H1 (cell line): ENCODE measurements around the gene POLD1. TPM values are rescaled to one million over a fixed set of nuclear protein-coding genes. Genes with fewer than 3 reads are reported as not detected.

Experiments used
- CTCF ChIA-PET: fragments of 300-600 bp; sonication (Branson Sonifier 250); formaldehyde crosslinking; loops from one replicate; lab custom pipeline; 2021; ENCODE audit not compliant: partially characterized antibody; lab: Charles Lee
- POLR2A ChIA-PET: fragments of 300-600 bp; sonication (Branson Sonifier 250); formaldehyde crosslinking; loops from one replicate; lab custom pipeline; 2021; ENCODE audit warnings: inconsistent platforms; ENCODE audit not compliant: partially characterized antibody; lab: Charles Lee
- DNase-seq, 2 experiments: peaks; one replicate each; pipeline versions ENCODE4 v3.0.0 to v3.0.0-alpha.2; 2010 to 2022; ENCODE audit warnings: low spot score in 2 of 2, low read depth in 1 of 2, mixed read lengths in 1 of 2
- FAIRE-seq: peaks from 2 replicates; lab custom pipeline; 2011; peaks lifted over from hg19 to GRCh38; lab: Jason Lieb, UNC
- H2AFZ ChIP-seq: 2 replicates; pipeline ENCODE4 v1.8.1; 2012; ENCODE audit warnings: low read length, inconsistent platforms
- H2AK5ac ChIP-seq: 2 replicates; pipeline ENCODE4 v1.6.1; 2013; ENCODE audit warnings: low read depth, low read length
- H2BK120ac ChIP-seq: replicated peaks from 2 replicates; pipeline ENCODE3; 2013; ENCODE audit warnings: low read depth, low read length, inconsistent platforms
- H2BK12ac ChIP-seq: 2 replicates; pipeline ENCODE4 v1.6.1; 2013; ENCODE audit warnings: low read depth, low read length
- H2BK15ac ChIP-seq: 2 replicates; pipeline ENCODE4 v1.6.1; 2013; ENCODE audit warnings: low read length
- H2BK20ac ChIP-seq: 2 replicates; pipeline ENCODE4 v1.6.1; 2013; ENCODE audit warnings: low read length
- H2BK5ac ChIP-seq: 2 replicates; pipeline ENCODE4 v1.6.1; 2013; ENCODE audit warnings: low read depth, low read length
- H3K14ac ChIP-seq: 2 replicates; pipeline ENCODE4 v1.6.1; 2013; ENCODE audit warnings: inconsistent platforms; ENCODE audit not compliant: insufficient read length
- H3K18ac ChIP-seq: 2 replicates; pipeline ENCODE4 v1.6.1; 2013; ENCODE audit warnings: low read length; ENCODE audit errors: extremely low read depth
- H3K23ac ChIP-seq: 2 replicates; pipeline ENCODE4 v1.6.1; 2013; ENCODE audit warnings: inconsistent platforms; ENCODE audit not compliant: insufficient read length
- H3K23me2 ChIP-seq: 2 replicates; pipeline ENCODE4 v1.6.1; 2013; ENCODE audit warnings: low read depth, low read length
- H3K27ac ChIP-seq: 2 replicates; pipeline ENCODE4 v1.6.1; 2011; ENCODE audit warnings: low read depth, low read length, inconsistent platforms
- H3K27me3 ChIP-seq, 4 experiments: replicated peaks in 1 of 4; 1 replicate in 1 of 4; 2 replicates in 3 of 4; pipeline versions ENCODE4 v1.6.1 to v1.8.1; 2011 to 2013; ENCODE audit warnings: low read length in 3 of 4, mild to moderate bottlenecking in 3 of 4, inconsistent platforms in 2 of 4, mixed read lengths in 2 of 4, moderate library complexity in 1 of 4; ENCODE audit not compliant: control insufficient read depth in 3 of 4, insufficient read depth in 3 of 4; ENCODE audit errors: extremely low read depth in 1 of 4
- H3K36me3 ChIP-seq, 4 experiments: 2 replicates each; pipeline versions ENCODE4 v1.6.1 to v1.8.1; 2011 to 2013; ENCODE audit warnings: mild to moderate bottlenecking in 4 of 4, low read length in 3 of 4, moderate library complexity in 2 of 4, control low read depth in 1 of 4, inconsistent platforms in 1 of 4; ENCODE audit not compliant: insufficient read depth in 4 of 4, control insufficient read depth in 2 of 4
- H3K4ac ChIP-seq: replicated peaks from 2 replicates; pipeline ENCODE3; 2013; ENCODE audit warnings: low read length, low read depth, mixed read lengths, inconsistent platforms; ENCODE audit not compliant: insufficient read length
- H3K4me1 ChIP-seq, 4 experiments: replicated peaks in 1 of 4; 1 replicate in 1 of 4; 2 replicates in 3 of 4; pipeline versions ENCODE4 v1.6.1 to v1.8.1; 2011 to 2013; ENCODE audit warnings: low read length in 3 of 4, inconsistent platforms in 2 of 4, mixed read lengths in 1 of 4; ENCODE audit not compliant: insufficient read depth in 4 of 4, control insufficient read depth in 3 of 4
- H3K4me2 ChIP-seq, 2 experiments: 2 replicates each; pipeline versions ENCODE4 v1.6.1 to v1.8.1; 2011 to 2013; ENCODE audit warnings: low read depth in 2 of 2, low read length in 2 of 2, control low read depth in 1 of 2, inconsistent platforms in 1 of 2, mild to moderate bottlenecking in 1 of 2; ENCODE audit not compliant: insufficient read depth in 1 of 2
- H3K4me3 ChIP-seq, 4 experiments: fragments of 200-600, 300-600 bp in 1 of 4; sonication (generic), shearing (Covaris generic), sonication (Bioruptor Twin) in 1 of 4; 2 replicates each; pipeline versions ENCODE4 v1.5.1 to v1.8.1; 2011 to 2016; ENCODE audit warnings: low read length in 4 of 4, low read depth in 3 of 4, control low read depth in 2 of 4, inconsistent platforms in 2 of 4, mild to moderate bottlenecking in 2 of 4, mixed read lengths in 1 of 4, moderate library complexity in 1 of 4; ENCODE audit not compliant: insufficient read depth in 2 of 4; ENCODE audit errors: extremely low read depth in 1 of 4
- H3K56ac ChIP-seq: replicated peaks from 2 replicates; pipeline ENCODE3; 2013; ENCODE audit warnings: low read depth, mild to moderate bottlenecking, mixed read lengths, low read length, inconsistent platforms; ENCODE audit not compliant: insufficient read length
- H3K79me1 ChIP-seq: 2 replicates; pipeline ENCODE4 v1.6.1; 2013; ENCODE audit warnings: low read depth, low read length, control low read depth
- H3K79me2 ChIP-seq, 2 experiments: 2 replicates each; pipeline versions ENCODE4 v1.6.1 to v1.8.1; 2012 to 2013; ENCODE audit warnings: low read length in 2 of 2, mild to moderate bottlenecking in 2 of 2, inconsistent platforms in 1 of 2; ENCODE audit not compliant: insufficient read depth in 2 of 2, control insufficient read depth in 1 of 2
- H3K9ac ChIP-seq, 4 experiments: replicated peaks in 1 of 4; 1 replicate in 1 of 4; 2 replicates in 3 of 4; pipeline versions ENCODE4 v1.6.1 to v1.8.1; 2011 to 2013; ENCODE audit warnings: low read depth in 3 of 4, low read length in 3 of 4, control low read depth in 2 of 4, mild to moderate bottlenecking in 2 of 4, moderate library complexity in 2 of 4, inconsistent platforms in 1 of 4; ENCODE audit errors: extremely low read depth in 1 of 4
- H3K9me3 ChIP-seq, 2 experiments: 2 replicates each; pipeline versions ENCODE4 v1.6.1 to v1.8.1; 2012 to 2013; ENCODE audit warnings: mild to moderate bottlenecking in 2 of 2, moderate library complexity in 2 of 2, control low read depth in 1 of 2, inconsistent platforms in 1 of 2, low read depth in 1 of 2, low read length in 1 of 2, mixed read lengths in 1 of 2; ENCODE audit not compliant: insufficient read depth in 2 of 2
- H4K20me1 ChIP-seq, 2 experiments: replicated peaks in 1 of 2; 2 replicates each; pipeline versions ENCODE3 to v1.8.1; 2011 to 2013; ENCODE audit warnings: inconsistent platforms in 2 of 2, low read length in 2 of 2, mild to moderate bottlenecking in 1 of 2; ENCODE audit not compliant: insufficient read depth in 2 of 2, control insufficient read depth in 1 of 2
- H4K5ac ChIP-seq: 2 replicates; pipeline ENCODE4 v1.6.1; 2013; ENCODE audit warnings: low read length, low read depth, mixed read lengths, inconsistent platforms; ENCODE audit not compliant: insufficient read length
- H4K8ac ChIP-seq: 2 replicates; pipeline ENCODE4 v1.8.0; 2013; ENCODE audit warnings: mild to moderate bottlenecking, moderate library complexity, low read length, inconsistent platforms; ENCODE audit not compliant: insufficient read depth; ENCODE audit errors: extremely low read depth
- H4K91ac ChIP-seq: replicated peaks from 2 replicates; pipeline ENCODE3; 2013; ENCODE audit warnings: low read length, mixed read lengths, inconsistent platforms; ENCODE audit not compliant: insufficient read length
- BCL11A ChIP-seq, 2 experiments: IDR thresholded peaks; one replicate each; pipeline ENCODE4 v1.6.1; 2011; ENCODE audit warnings: low read depth in 2 of 2, low read length in 2 of 2, mild to moderate bottlenecking in 2 of 2
- CHD1 ChIP-seq: IDR thresholded peaks from 2 replicates; pipeline ENCODE4 v1.6.1; 2012; ENCODE audit warnings: low read depth, low read length, improper control_type of control experiment
- CHD2 ChIP-seq: IDR thresholded peaks from 2 replicates; pipeline ENCODE4 v1.6.1; 2012; ENCODE audit warnings: low read length, improper control_type of control experiment
- CTCF ChIP-seq, 3 experiments: IDR thresholded peaks; 1 replicate in 2 of 3; 2 replicates in 1 of 3; pipeline versions ENCODE4 v1.5.1 to v1.6.1; 2011; ENCODE audit warnings: low read length in 3 of 3, mild to moderate bottlenecking in 3 of 3, inconsistent platforms in 2 of 3, low read depth in 1 of 3, moderate library complexity in 1 of 3; ENCODE audit not compliant: insufficient read depth in 1 of 3; ENCODE audit errors: control extremely low read depth in 1 of 3
- GTF2F1 ChIP-seq: IDR thresholded peaks from 2 replicates; pipeline ENCODE4 v1.6.1; 2012; ENCODE audit warnings: low read depth, low read length, improper control_type of control experiment, borderline replicate concordance
- POU5F1 ChIP-seq: IDR thresholded peaks from 2 replicates; pipeline ENCODE4 v1.6.1; 2011; ENCODE audit warnings: low read depth, mild to moderate bottlenecking, low read length, moderate library complexity
- ZNF274 ChIP-seq: IDR thresholded peaks from 2 replicates; pipeline ENCODE4 v1.7.0; 2012; ENCODE audit warnings: low read length, borderline replicate concordance; ENCODE audit errors: extremely low read depth
- WGBS, 2 experiments: shearing (Covaris generic) in 1 of 2; methylation state at CpG; one replicate each; pipeline versions ENCODE4 v1.1.6 to v1.1.7; 2013 to 2015; ENCODE audit warnings: low lambda C conversion rate in 2 of 2, mixed read lengths in 2 of 2, inconsistent platforms in 1 of 2, low coverage in 1 of 2, missing lambda C conversion rate in 1 of 2; ENCODE audit not compliant: insufficient replicate concordance in 2 of 2, insufficient coverage in 1 of 2, insufficient read length in 1 of 2; ENCODE audit errors: extremely low coverage in 1 of 2, missing lambda C conversion rate in 1 of 2; 5-methylcytosine and 5-hydroxymethylcytosine counted together
- polyA plus RNA-seq, 7 experiments: library from polyadenylated mRNA; depleted of rRNA in 3 of 7; stranded (reverse) in 5 of 7; unstranded in 2 of 7; fragments of >200 nt in 5 of 7; fragments of 200-250 nt in 2 of 7; gene quantifications; 1 replicate in 5 of 7; 2 replicates in 1 of 7; 4 replicates in 1 of 7; pipeline versions ENCODE4 v1.2.1 to v1.2.3, GENCODE V29; 2011 to 2013; ENCODE audit warnings: missing spikeins in 2 of 7, mixed read lengths in 2 of 7
- total RNA-seq: library from RNA; stranded (reverse); fragmentation: NEBNext Ultra II Directional; extraction: Animal tissue kit (Norgen Biotek cat#: 25700); gene quantifications from 2 replicates; pipeline ENCODE4 v1.2.1, GENCODE V29; 2021

The POLD1 gene
- total and polyA plus RNA-seq, 2 of the 8 experiments (the other 6 are each of a cell fraction or from before 2014, with no cell fraction given): 141 to 142 TPM

DNA sequence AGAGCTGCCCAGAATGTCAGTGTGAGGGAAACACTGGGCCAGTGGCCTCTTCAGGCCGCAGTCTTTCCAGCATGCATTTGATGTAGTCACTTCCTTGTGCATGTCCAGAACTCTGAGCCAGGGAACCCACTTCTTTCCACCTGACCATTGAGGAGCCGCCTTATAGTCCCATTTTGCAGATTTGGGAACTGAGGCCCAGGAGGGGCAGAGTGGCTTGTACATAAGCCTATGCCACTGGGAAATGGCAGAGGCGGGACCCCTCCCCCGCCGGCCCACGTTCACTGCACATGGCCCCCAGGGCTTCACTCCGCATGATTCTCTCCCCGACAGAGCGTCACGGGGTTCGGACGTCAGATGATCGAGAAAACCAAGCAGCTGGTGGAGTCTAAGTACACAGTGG lies 28.9 kb downstream of the POLD1 start:
- Histone ChIP-seq H4K91ac (no peak overlapping the region), H3K4ac (no peak overlapping the region), H2BK5ac (no peak overlapping the region), H4K8ac (no peak overlapping the region), H3K4me2 (no peak overlapping the region), H2BK15ac (no peak overlapping the region), H2BK20ac (no peak overlapping the region), H3K27ac (no peak overlapping the region), H3K23ac (no peak overlapping the region), H2AFZ (no peak overlapping the region), H3K79me2 (no peaks in the 10 kb centered on the region), H3K18ac (no peak overlapping the region), H3K36me3 (peaks cover 15 to 26% (median 16%) of the 10 kb centered on the region in 4 experiments; a peak in 7 of 8 replicates), H3K9me3 (no peaks in the 10 kb centered on the region), H3K79me1 (no peaks in the 10 kb centered on the region), H3K56ac (no peak overlapping the region), H2BK12ac (no peak overlapping the region), H3K14ac (no peak overlapping the region), H3K9ac (no peak overlapping the region), H2AK5ac (no peak overlapping the region), H3K4me1 (peaks cover 0 to 6% (median 1%) of the 10 kb centered on the region in 4 experiments; a peak in 5 of 7 replicates), H3K4me3 (no peak overlapping the region), H4K5ac (no peak overlapping the region), H3K23me2 (no peaks in the 10 kb centered on the region), H4K20me1 (peaks cover 0 to 11% of the 10 kb centered on the region in 2 experiments), H2BK120ac (no peak overlapping the region), H3K27me3 (no peaks in the 10 kb centered on the region)
- POLR2A ChIA-PET: interaction anchor here (1.3 kb wide), 1 partner anchor 29 kb away, joined by 4 read pairs; no protein-coding TSS in a partner anchor
- FAIRE-seq (no peak), DNase-seq (no peak)
- CTCF ChIA-PET: interaction anchor here (1.2 to 1.3 kb wide), 2 partner anchors 23 to 50 kb away, joined by 3 to 5 read pairs; no protein-coding TSS in a partner anchor
- TF ChIP-seq POU5F1 (no peak), CHD2 (no peak), GTF2F1 (no peak), CTCF (IDR thresholded peaks at IDR 0.05; ENCODE audit: control extremely low read depth in 1 of 3, insufficient read depth in 1 of 3, low read depth in 1 of 3, low read length in 3 of 3) (no peak), BCL11A (IDR thresholded peaks at IDR 0.05; ENCODE audit: low read depth in 2 of 2, low read length in 2 of 2) (no peak), ZNF274 (no peak), CHD1 (no peak)
- 95% methylated on average over 13 of the region's 13 CpGs; no CpG with 5 or more reads in 1 of the 2 experiments for WGBS, 2 experiments
